ENCODE data around the gene UEVLD.

Gene UEVLD

DNA sequence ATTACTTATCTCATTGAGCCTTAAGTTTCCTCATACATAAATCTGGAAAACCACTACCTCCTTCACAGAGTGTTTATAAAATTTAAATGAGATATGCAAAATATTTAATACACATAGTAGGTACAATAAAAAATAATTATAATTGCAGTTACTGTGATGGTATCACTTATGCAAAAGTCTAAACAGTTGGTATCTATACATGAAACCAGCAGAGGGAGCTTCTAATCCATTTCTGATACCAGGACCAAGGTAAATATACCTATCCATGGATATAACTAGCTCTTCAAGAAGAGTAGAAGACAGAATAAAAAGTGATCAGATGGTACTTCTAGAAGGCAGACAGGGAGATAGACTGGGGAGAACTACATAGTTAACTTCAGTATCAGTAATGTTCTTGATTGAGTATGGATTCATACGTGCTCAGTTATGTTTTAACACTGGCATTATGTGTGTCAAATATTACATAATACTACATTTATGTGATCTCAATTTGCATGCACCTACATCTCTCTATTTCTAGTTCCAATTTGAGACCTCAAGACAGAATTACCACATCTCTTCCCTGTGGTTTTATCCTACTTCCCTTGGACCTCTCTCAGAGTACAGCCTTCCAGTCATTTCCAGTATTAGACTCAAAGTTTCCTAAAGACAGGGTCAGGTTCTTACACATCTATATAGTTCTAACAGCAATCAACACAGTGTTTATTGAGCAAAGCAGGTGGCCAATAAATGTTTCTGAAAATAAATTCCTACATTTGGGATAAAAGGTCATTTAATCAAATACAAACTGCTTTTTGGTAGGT lies 48.1 kb downstream of the UEVLD start:
- Mint-ChIP-seq H3K27ac (no peak overlapping the region), H3K36me3 (peaks cover 73% of the 10 kb centered on the region), H3K4me1 (no peaks in the 10 kb centered on the region), H3K4me3 (no peak overlapping the region), H3K9me3 (no peaks in the 10 kb centered on the region)
- ATAC-seq (no peak), DNase-seq (ENCODE audit: low spot score in 2 of 2) (no peak)

DNA sequence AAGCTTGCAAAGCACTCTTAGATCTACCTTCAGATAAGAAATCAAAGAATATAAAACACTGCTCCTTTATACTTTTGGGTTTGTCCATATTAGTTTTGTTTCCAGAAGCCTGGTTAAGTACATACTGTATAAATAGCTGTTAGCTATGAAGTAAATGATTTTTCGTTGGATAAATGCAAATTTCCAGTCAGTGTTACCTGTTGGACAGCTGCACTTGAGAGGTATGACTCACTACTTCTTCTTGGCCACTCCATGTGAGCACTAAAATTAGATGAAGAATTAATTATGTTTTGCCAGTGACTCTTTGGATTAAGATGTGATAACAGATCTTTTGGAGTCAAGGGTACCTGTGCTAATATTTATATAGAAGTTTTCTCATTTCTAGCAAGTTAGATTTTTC lies 52.3 kb downstream of the UEVLD start:
- no peaks in the 10 kb centered on the region for H3K4me1 Mint-ChIP-seq
- H3K9me3 Mint-ChIP-seq = no peaks in the 10 kb centered on the region
- H3K36me3 Mint-ChIP-seq = peaks cover 72% of the 10 kb centered on the region
- H3K4me3 Mint-ChIP-seq = no peak overlapping the region
- no peak overlapping the region for H3K27ac Mint-ChIP-seq
- DNase-seq (ENCODE audit: low spot score in 2 of 2) = no peak
- ATAC-seq = no peak

DNA sequence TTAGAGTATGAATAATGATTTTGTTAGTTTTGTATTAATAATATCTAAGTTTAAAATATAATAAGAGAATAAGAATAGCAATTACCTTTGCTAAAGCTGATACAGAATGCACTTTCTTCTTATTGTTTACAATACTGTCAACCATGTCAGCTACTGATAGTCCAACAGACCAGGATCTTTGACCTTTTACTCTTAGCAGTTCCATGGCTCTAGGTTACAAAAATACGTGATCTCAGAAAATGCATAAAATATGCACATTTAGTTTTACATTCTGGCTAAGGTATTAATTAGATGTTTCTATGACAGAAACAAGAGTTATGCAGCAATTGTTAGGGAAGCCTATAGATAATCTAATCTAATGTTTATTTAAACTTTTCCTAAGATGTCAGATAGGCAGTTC lies 54.3 kb downstream of the UEVLD start:
- Mint-ChIP-seq H3K9me3 (no peaks in the 10 kb centered on the region), H3K27ac (no peak overlapping the region), H3K36me3 (peaks cover 75% of the 10 kb centered on the region), H3K4me3 (no peak overlapping the region), H3K4me1 (no peaks in the 10 kb centered on the region)
- ATAC-seq = no peak
- DNase-seq (ENCODE audit: low spot score in 2 of 2) = no peak

DNA sequence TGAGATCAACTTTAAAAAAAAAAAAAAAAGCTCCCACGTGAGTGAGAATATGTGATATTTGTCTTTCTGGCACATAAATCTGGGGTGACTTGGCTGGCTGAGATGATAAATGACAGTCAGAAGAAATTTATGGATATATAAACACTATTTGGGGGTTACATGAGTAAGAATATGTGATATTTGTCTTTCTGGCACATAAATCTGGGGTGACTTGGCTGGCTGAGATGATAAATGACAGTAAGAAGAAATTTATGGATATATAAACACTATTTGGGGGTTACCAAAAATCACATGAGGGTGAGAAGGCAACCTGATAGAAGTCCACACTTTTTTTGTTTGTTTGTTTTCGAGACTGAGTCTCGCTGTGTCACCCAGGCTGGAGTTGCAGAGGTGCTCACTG lies 55.2 kb downstream of the UEVLD start:
- Mint-ChIP-seq H3K9me3 (no peaks in the 10 kb centered on the region), H3K36me3 (peaks cover 73% of the 10 kb centered on the region), H3K4me3 (no peak overlapping the region), H3K27ac (no peak overlapping the region), H3K4me1 (no peaks in the 10 kb centered on the region)
- ATAC-seq (no peak), DNase-seq (ENCODE audit: low spot score in 2 of 2) (no peak)

DNA sequence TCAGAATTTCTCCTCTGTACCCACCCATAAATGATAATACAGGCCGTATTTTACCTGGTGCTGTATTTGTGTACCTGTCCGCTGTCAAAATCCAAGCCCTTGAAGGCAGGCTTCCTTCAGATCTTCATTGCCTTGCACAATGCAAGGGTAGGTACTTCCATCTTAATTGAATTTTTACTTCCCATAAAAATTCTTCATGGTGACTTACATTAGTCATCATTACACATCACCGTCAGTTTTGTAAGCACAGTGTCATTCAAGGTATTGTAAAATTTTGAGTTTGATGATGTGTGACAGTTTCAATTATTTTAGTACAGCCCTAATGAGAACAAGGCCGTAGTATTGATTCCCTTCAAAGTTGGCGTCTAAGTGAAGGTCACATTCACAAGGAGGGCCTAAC lies 61.0 kb downstream of the UEVLD start:
- Mint-ChIP-seq H3K9me3 (no peaks in the 10 kb centered on the region), H3K27ac (peak overlapping the region; percentile 100), H3K4me3 (peak overlapping the region; percentile 99), H3K36me3 (peaks cover 71% of the 10 kb centered on the region), H3K4me1 (peaks cover 22% of the 10 kb centered on the region)
- DNase-seq (ENCODE audit: low spot score in 2 of 2) = no peak
- ATAC-seq = no peak

DNA sequence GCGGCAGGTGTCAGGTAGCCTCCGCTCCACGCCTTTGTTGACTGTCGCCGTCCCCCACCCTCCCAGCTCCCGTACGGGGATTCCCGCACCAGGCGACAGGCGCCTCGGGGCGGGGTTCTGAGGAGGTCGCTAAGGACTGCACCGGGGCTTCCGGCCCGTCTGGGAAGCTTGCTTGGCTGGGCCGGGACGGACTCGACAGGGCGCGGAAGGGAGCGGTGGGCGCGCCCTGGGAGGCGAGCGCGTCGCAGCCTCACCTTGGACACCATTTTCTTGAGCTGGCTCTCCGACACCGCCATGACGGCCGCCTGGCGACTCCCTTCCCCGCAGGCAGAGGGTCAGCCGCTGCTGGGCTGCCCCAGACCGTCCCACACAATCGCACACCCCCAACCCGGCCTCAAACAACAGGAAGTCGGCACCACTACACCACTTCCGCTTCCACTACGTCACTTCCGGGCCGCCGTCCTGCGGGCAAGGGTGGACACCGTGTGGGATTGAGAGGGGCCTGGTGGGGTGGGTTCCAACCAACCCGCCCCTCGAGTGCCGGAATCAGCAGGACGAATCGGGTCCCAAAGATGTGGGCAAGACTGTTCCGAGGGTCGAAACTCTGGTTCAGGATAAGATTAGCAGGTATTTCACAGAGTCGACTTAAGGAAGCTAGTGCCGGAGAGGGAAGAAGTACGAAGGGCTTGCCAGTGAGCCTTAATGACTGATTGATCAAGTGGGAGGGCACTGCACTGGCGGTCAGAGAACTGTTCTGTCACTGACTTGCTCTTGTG lies 61.8 kb downstream of the UEVLD start, which contains the start of gene TSG101:
TSG101 (minus strand) TSS at position 422 of the 776 bp plus-strand sequence; CDS start at position 296, 126 bp downstream.
- Mint-ChIP-seq H3K36me3 (peaks cover 69% of the 10 kb centered on the region), H3K9me3 (no peaks in the 10 kb centered on the region)

DNA sequence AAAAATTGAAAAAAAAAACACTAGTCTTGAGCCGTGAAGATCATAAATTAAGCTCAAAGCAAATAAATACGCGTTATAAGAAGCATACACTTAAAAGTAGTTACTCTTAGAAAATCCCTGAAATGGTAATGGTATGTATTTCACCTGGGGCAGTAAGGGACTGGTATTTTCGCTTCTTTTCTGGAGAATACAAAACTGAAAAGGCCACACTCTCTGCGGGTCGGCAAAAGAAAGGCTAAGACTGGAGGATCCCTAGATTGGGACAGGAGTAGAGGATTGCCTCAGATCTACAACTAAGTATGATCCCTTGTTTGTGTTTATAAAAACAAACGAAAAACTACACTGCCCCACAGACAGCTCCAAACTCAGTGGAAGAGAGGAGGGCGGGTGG lies 62.4 kb downstream of the UEVLD start:
- H3K9me3 Mint-ChIP-seq = no peaks in the 10 kb centered on the region
- ATAC-seq (no peak), DNase-seq (ENCODE audit: low spot score in 2 of 2) (no peak)
- H3K4me3 Mint-ChIP-seq = peak overlapping the region; percentile 99
- H3K4me1 Mint-ChIP-seq = peaks cover 32% of the 10 kb centered on the region
- H3K27ac Mint-ChIP-seq = peak overlapping the region; percentile 100
- peaks cover 64% of the 10 kb centered on the region for H3K36me3 Mint-ChIP-seq

More for the DNA sequence above, 61.8 kb downstream of the UEVLD start, which contains the start of gene TSG101:
- H3K4me1 Mint-ChIP-seq = peaks cover 31% of the 10 kb centered on the region
- H3K27ac Mint-ChIP-seq = peak within 1 kb of the TSS; percentile 100
- H3K4me3 Mint-ChIP-seq = peak within 1 kb of the TSS; percentile 99
- ATAC-seq (peak; percentile 95), DNase-seq (ENCODE audit: low spot score in 2 of 2) (peak; percentile 91 to 99)

DNA sequence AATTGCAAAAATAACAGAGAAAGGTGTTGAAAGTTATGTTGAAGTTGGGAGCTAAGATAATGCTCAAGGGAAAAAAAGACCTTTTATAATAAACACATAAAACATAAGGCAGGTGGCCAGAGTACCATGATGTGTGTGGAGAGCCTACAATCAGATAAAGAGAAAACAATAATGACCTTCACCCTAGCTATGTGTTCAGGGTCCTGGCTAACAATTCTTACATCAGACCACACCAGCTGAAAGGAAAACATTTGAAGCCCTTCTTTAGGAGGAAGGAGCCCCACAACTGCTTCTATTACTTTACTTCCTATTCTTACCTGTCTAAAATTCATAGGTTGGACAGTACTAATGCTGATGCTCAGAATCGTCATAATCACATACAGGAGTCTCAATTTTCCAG lies 64.3 kb downstream of the UEVLD start:
- H3K36me3 Mint-ChIP-seq = peaks cover 67% of the 10 kb centered on the region
- peak overlapping the region; percentile 57 for H3K27ac Mint-ChIP-seq
- H3K9me3 Mint-ChIP-seq = no peaks in the 10 kb centered on the region
- ATAC-seq (no peak), DNase-seq (ENCODE audit: low spot score in 2 of 2) (no peak)
- no peak overlapping the region for H3K4me3 Mint-ChIP-seq
- H3K4me1 Mint-ChIP-seq = peaks cover 32% of the 10 kb centered on the region

DNA sequence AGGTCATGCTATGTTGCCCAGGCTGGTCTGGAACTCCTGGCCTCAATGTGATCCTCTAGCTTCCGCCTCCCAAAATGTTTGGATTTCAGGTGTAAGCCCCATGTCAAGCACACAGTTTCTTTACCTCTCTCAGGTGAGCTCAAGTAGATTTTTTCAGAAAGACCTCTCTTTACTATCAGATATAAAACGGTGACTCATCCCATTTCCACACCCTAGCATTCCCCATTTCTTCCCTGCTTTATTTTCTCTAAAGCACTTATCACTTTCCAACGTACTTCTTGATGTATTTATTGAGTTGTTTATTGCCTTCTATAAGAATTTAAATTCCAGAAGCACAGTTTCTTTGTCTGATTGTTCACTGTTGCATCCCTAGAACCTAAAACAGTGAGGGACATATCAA lies 65.5 kb downstream of the UEVLD start:
- peaks cover 71% of the 10 kb centered on the region for H3K36me3 Mint-ChIP-seq
- no peaks in the 10 kb centered on the region for H3K9me3 Mint-ChIP-seq
- H3K4me1 Mint-ChIP-seq = peaks cover 32% of the 10 kb centered on the region
- peak overlapping the region; percentile 46 for H3K27ac Mint-ChIP-seq
- ATAC-seq = no peak
- no peak for DNase-seq (ENCODE audit: low spot score in 2 of 2)
- no peak overlapping the region for H3K4me3 Mint-ChIP-seq

DNA sequence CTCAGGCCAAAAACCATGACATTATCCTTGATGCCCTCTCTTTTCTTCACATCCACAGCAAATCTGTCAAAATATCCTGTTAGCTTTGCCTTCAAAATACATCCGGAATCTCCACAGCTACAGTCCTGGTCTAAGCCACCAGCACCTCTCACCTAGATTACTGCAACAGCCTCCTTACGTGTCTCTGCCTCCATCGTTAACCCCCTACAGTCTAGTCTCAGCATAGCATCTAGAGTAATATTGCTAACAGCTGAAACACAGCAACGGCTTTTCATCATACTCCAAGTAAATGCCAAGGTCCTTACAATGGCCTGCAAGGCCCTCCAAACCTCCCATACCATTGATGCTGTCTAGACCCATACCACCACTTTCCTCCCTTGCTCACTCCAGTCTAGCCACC lies 66.1 kb downstream of the UEVLD start:
- H3K4me3 Mint-ChIP-seq = no peak overlapping the region
- H3K9me3 Mint-ChIP-seq = no peaks in the 10 kb centered on the region
- peaks cover 32% of the 10 kb centered on the region for H3K4me1 Mint-ChIP-seq
- DNase-seq (ENCODE audit: low spot score in 2 of 2) (no peak), ATAC-seq (no peak)
- peaks cover 73% of the 10 kb centered on the region for H3K36me3 Mint-ChIP-seq
- peak overlapping the region; percentile 46 for H3K27ac Mint-ChIP-seq

DNA sequence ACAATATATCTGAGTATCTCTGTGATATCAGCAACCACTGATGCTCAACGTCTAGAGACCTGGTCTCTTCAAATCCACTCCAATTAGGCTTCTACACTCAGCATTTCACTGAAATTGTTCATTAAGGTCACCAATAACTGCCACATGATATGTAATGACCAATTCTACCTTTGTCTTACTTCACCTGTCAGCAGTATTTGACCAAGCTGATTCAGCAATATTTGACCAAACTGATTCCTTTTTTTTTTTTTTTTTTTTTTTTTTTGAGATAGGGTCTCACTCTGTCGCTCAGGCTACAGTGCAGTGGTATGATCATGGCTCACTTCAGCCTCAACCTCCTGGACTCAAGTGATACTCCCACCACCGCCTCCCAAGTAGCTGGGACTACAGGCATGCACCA lies 67.4 kb downstream of the UEVLD start:
- H3K27ac Mint-ChIP-seq = no peak overlapping the region
- no peak for DNase-seq (ENCODE audit: low spot score in 2 of 2)
- H3K4me3 Mint-ChIP-seq = no peak overlapping the region
- ATAC-seq = no peak
- peaks cover 71% of the 10 kb centered on the region for H3K36me3 Mint-ChIP-seq
- H3K4me1 Mint-ChIP-seq = peaks cover 24% of the 10 kb centered on the region
- H3K9me3 Mint-ChIP-seq = no peaks in the 10 kb centered on the region

DNA sequence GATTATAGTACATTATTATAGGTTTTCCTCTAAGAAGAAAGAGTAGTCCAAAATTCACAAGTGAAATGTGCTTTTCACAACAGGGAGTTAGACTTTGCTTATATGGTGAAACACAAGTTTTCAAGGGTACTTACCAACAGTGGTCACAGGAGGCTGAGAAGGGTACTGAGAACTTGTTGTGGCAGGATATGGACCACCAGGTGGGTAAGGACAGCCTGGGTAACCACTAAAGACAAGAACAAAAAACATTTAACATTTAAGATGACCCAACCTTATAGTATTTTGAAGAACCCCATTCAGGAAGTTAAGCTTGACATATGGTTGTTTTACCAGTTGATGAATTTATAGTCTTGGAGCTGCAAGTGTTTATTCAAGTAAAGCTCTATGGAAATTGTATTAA lies 86.2 kb downstream of the UEVLD start:
- H3K9me3 Mint-ChIP-seq = no peaks in the 10 kb centered on the region
- no peak overlapping the region for H3K27ac Mint-ChIP-seq
- H3K36me3 Mint-ChIP-seq = peaks cover 100% of the 10 kb centered on the region
- H3K4me3 Mint-ChIP-seq = no peak overlapping the region
- H3K4me1 Mint-ChIP-seq = peaks cover 4% of the 10 kb centered on the region
- no peak for DNase-seq (ENCODE audit: low spot score in 2 of 2)
- no peak for ATAC-seq

DNA sequence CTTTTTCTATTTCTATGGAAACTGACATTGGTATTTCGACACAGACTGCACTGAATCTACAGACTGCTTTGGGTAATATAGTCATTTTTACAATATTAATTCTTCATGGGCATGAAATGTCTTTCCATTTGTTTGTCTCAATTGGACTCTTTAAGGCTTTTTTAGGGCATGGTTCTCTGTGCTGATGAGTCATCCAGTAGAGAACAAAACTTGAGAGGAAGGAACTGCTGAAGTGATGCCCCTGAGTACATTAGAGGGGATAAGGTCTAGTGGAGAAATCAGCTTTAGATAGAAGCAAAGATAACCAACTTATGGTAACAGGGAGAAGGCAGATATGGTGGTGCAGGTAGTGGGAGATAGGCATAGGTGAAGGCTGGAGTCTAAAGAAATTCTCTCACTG lies 86.9 kb downstream of the UEVLD start:
- Mint-ChIP-seq H3K27ac (no peak overlapping the region), H3K36me3 (peaks cover 100% of the 10 kb centered on the region), H3K9me3 (no peaks in the 10 kb centered on the region), H3K4me3 (no peak overlapping the region), H3K4me1 (peaks cover 4% of the 10 kb centered on the region)
- no peak for ATAC-seq
- no peak for DNase-seq (ENCODE audit: low spot score in 2 of 2)

DNA sequence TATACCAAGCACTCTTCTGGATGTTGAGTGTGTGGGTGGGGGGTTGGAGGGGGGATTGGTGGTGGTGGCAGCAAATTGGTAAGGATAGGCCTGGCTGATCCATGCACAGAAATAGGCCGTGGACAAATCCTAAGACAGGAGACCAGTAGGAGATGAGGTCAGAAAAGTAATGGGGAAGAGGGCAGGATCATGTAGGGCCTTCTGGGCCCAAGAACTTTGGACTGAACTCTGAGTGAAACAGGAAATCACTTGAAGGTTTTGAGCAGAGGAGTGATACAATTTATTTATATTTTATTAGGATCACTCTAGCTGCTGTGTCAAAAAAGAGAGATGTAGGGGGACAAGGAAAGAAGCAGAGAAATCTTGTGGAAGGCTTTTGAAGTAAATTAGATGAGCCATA lies 90.5 kb downstream of the UEVLD start:
- H3K36me3 Mint-ChIP-seq = peaks cover 90% of the 10 kb centered on the region
- ATAC-seq = no peak

DNA sequence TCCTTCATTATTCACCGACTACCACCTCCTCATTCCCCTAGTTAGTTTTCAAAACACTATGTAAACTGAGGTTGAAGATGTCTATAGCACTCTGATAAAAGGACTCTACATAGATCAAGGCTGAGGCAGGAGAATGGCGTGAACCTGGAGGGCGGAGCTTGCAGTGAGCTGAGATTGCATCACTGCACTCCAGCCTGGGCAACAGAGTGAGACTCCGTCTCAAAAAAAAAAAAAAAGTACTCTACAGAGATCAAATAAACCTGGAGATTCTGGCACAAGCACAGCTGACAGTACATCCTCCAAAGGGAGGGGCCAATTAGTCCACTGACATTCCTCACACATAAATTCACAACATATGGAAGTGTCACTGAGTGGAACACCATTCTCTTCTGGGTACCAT lies 92.8 kb downstream of the UEVLD start:
- Mint-ChIP-seq H3K9me3 (no peaks in the 10 kb centered on the region), H3K4me3 (no peak overlapping the region), H3K4me1 (peaks cover 7% of the 10 kb centered on the region), H3K27ac (no peak overlapping the region), H3K36me3 (peaks cover 81% of the 10 kb centered on the region)
- no peak for ATAC-seq
- no peak for DNase-seq (ENCODE audit: low spot score in 2 of 2)

More for the DNA sequence above, 90.5 kb downstream of the UEVLD start:
- DNase-seq (ENCODE audit: low spot score in 2 of 2) = no peak
- no peaks in the 10 kb centered on the region for H3K9me3 Mint-ChIP-seq
- H3K4me3 Mint-ChIP-seq = no peak overlapping the region
- peaks cover 4% of the 10 kb centered on the region for H3K4me1 Mint-ChIP-seq
- no peak overlapping the region for H3K27ac Mint-ChIP-seq

DNA sequence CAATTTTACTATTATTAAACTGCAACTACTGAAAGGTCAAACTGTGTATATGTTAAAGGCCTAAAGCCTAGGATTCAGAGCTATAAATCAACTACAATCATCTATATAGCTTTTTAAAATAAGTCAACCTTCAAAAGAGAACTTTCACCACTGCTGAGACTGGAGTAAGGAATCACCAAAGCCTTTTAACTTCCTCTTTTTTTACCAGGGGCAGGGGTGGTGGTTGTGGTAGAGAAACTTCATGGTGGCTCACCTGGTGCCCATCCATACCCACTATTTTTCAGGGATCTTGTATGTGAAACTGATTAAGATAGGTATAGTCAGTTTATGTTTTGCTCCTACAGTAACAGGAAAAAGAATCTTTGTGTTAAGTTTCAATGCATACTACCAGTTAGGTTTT lies 93.3 kb downstream of the UEVLD start:
- ATAC-seq (no peak), DNase-seq (ENCODE audit: low spot score in 2 of 2) (no peak)
- Mint-ChIP-seq H3K4me3 (no peak overlapping the region), H3K4me1 (peaks cover 9% of the 10 kb centered on the region), H3K27ac (no peak overlapping the region), H3K9me3 (no peaks in the 10 kb centered on the region), H3K36me3 (peaks cover 81% of the 10 kb centered on the region)

Data from stimulated activated effector memory CD8-positive, alpha-beta T cell treated with anti-CD3 and anti-CD28 coated beads, Interleukin-12 subunit alpha, Interleukin-12 subunit beta, amount 100 ng/mL, for 72 hours (primary cell).